GM12878 (cell line): Measurements from ENCODE around the gene SLC27A5. TPM values are rescaled to one million over a fixed set of nuclear protein-coding genes. Genes with fewer than 3 reads are reported as not detected.

Experiments
- ATF7 ChIP-seq: fragments of 450-650 bp; IDR thresholded peaks from 2 replicates; pipeline ENCODE4 v1.6.1; 2016; ENCODE audit warnings: low read depth, mild to moderate bottlenecking
- ETV6 ChIP-seq, 2 experiments: fragments of 450-650 bp in 1 of 2; IDR thresholded peaks in 1 of 2; conservative IDR thresholded peaks in 1 of 2; 2 replicates each; pipeline ENCODE4 v1.6.1; 2014; ENCODE audit warnings: antibody characterized with exemption in 1 of 2, borderline replicate concordance in 1 of 2, low read depth in 1 of 2, mild to moderate bottlenecking in 1 of 2, moderate library complexity in 1 of 2
- EZH2 ChIP-seq: IDR thresholded peaks from 2 replicates; pipeline ENCODE4 v1.6.1; 2012; ENCODE audit warnings: low read depth, mild to moderate bottlenecking, control low read depth, inconsistent platforms, low read length, borderline replicate concordance; ENCODE audit not compliant: control insufficient read depth
- HDAC6 ChIP-seq: fragments of 200-600 bp; sonication (generic); IDR thresholded peaks from one replicate; pipeline ENCODE4 v1.8.0; 2017; ENCODE audit warnings: antibody characterized with exemption; ENCODE audit not compliant: unreplicated experiment
- IKZF2 ChIP-seq, 2 experiments: fragments of 450-650 bp; IDR thresholded peaks; 2 replicates each; pipeline ENCODE4 v1.6.1; 2017; ENCODE audit warnings: mild to moderate bottlenecking in 2 of 2, moderate library complexity in 2 of 2
- MEF2A ChIP-seq: IDR thresholded peaks from 2 replicates; pipeline ENCODE4 v1.6.1; 2011; ENCODE audit warnings: low read depth, mild to moderate bottlenecking, low read length, moderate library complexity; ENCODE audit not compliant: insufficient read depth
- MTA2 ChIP-seq: fragments of 450-650 bp; IDR thresholded peaks from 2 replicates; pipeline ENCODE4 v1.6.1; 2016; ENCODE audit warnings: low read depth, mild to moderate bottlenecking, moderate library complexity
- MYB ChIP-seq: fragments of 150-350 bp; IDR thresholded peaks from 2 replicates; pipeline ENCODE4 v1.6.1; 2014; ENCODE audit warnings: mild to moderate bottlenecking, low read depth, low read length, borderline replicate concordance
- NBN ChIP-seq: fragments of 450-650 bp; IDR thresholded peaks from 2 replicates; pipeline ENCODE4 v1.6.1; 2016
- NR2C1 ChIP-seq: fragments of 450-650 bp; IDR thresholded peaks from 2 replicates; pipeline ENCODE4 v1.6.1; 2017; ENCODE audit warnings: antibody characterized with exemption, mild to moderate bottlenecking, moderate library complexity
- PAX5 ChIP-seq: IDR thresholded peaks from 2 replicates; pipeline ENCODE4 v1.6.1; 2011; ENCODE audit warnings: low read depth, low read length, borderline replicate concordance
- POLR2A ChIP-seq: IDR thresholded peaks from 2 replicates; pipeline ENCODE4 v1.6.1; 2011; ENCODE audit warnings: low read depth, mild to moderate bottlenecking, low read length
- RFX5 ChIP-seq: IDR thresholded peaks from 2 replicates; pipeline ENCODE4 v1.6.1; 2011; ENCODE audit warnings: low read depth, low read length, improper control_type of control experiment
- SIX5 ChIP-seq: IDR thresholded peaks from 2 replicates; pipeline ENCODE4 v1.6.1; 2011; ENCODE audit warnings: mild to moderate bottlenecking, low read depth, low read length, moderate library complexity; ENCODE audit not compliant: severe bottlenecking
- TARDBP ChIP-seq: IDR thresholded peaks from 2 replicates; pipeline ENCODE4 v1.6.1; 2016; ENCODE audit warnings: borderline replicate concordance
- TCF12 ChIP-seq: IDR thresholded peaks from 2 replicates; pipeline ENCODE4 v1.6.1; 2011; ENCODE audit warnings: low read depth, mild to moderate bottlenecking, low read length
- polyA plus RNA-seq, 11 experiments: library from polyadenylated mRNA; depleted of rRNA in 4 of 11; unstranded in 6 of 11; stranded (reverse) in 5 of 11; fragments of >200 nt; fragmentation: Nextera tagmentation in 4 of 11; fragmentation: Illumina TruSeq in 1 of 11; extraction: Ambion mirVana in 4 of 11; extraction: Trizol in 1 of 11; gene quantifications; 1 replicate in 1 of 11; 2 replicates in 10 of 11; pipeline versions ENCODE4 v1.2.1 to v1.2.3, GENCODE V29; 2011 to 2016; ENCODE audit warnings: inconsistent platforms in 2 of 11, missing spikeins in 2 of 11, low read depth in 1 of 11
- total RNA-seq, 4 experiments: library from RNA; depleted of rRNA in 3 of 4; stranded (reverse); fragments of >200 nt in 3 of 4; fragmentation: Illumina TruSeq in 1 of 4; extraction: Trizol in 1 of 4; gene quantifications; 2 replicates each; pipeline versions ENCODE4 v1.2.1 to v1.2.3, GENCODE V29; 2013 to 2021
- TF ChIP-seq, protein P1 (sequence below): fragments of 450-650 bp; IDR thresholded peaks from 2 replicates; pipeline ENCODE4 v1.6.1; 2016; ENCODE audit warnings: mild to moderate bottlenecking, moderate library complexity, borderline replicate concordance
- TF ChIP-seq, protein P2 (sequence below): fragments of 450-650 bp; IDR thresholded peaks from 2 replicates; pipeline ENCODE4 v1.6.1; 2014; ENCODE audit warnings: mild to moderate bottlenecking
- TF ChIP-seq, protein P3 (sequence below): fragments of 450-650 bp; IDR thresholded peaks from 2 replicates; pipeline ENCODE4 v1.6.1; 2017; ENCODE audit warnings: mild to moderate bottlenecking
- TF ChIP-seq, protein P4 (sequence below): fragments of 450-650 bp; IDR thresholded peaks from 2 replicates; pipeline ENCODE4 v1.6.1; 2016; ENCODE audit warnings: mild to moderate bottlenecking

SLC27A5 gene
- total and polyA plus RNA-seq, 10 of the 15 experiments (the other 5 are each of a cell fraction or from before 2014, with no cell fraction given): 21.2 to 127 (median 31.8) TPM

- TF ChIP-seq, protein P1, sequence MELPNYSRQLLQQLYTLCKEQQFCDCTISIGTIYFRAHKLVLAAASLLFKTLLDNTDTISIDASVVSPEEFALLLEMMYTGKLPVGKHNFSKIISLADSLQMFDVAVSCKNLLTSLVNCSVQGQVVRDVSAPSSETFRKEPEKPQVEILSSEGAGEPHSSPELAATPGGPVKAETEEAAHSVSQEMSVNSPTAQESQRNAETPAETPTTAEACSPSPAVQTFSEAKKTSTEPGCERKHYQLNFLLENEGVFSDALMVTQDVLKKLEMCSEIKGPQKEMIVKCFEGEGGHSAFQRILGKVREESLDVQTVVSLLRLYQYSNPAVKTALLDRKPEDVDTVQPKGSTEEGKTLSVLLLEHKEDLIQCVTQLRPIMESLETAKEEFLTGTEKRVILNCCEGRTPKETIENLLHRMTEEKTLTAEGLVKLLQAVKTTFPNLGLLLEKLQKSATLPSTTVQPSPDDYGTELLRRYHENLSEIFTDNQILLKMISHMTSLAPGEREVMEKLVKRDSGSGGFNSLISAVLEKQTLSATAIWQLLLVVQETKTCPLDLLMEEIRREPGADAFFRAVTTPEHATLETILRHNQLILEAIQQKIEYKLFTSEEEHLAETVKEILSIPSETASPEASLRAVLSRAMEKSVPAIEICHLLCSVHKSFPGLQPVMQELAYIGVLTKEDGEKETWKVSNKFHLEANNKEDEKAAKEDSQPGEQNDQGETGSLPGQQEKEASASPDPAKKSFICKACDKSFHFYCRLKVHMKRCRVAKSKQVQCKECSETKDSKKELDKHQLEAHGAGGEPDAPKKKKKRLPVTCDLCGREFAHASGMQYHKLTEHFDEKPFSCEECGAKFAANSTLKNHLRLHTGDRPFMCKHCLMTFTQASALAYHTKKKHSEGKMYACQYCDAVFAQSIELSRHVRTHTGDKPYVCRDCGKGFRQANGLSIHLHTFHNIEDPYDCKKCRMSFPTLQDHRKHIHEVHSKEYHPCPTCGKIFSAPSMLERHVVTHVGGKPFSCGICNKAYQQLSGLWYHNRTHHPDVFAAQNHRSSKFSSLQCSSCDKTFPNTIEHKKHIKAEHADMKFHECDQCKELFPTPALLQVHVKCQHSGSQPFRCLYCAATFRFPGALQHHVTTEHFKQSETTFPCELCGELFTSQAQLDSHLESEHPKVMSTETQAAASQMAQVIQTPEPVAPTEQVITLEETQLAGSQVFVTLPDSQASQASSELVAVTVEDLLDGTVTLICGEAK: peak; percentile 99
- TF ChIP-seq PAX5: peak; percentile 34; the same call in 1 of the 2 replicates
- TF ChIP-seq, protein P2, sequence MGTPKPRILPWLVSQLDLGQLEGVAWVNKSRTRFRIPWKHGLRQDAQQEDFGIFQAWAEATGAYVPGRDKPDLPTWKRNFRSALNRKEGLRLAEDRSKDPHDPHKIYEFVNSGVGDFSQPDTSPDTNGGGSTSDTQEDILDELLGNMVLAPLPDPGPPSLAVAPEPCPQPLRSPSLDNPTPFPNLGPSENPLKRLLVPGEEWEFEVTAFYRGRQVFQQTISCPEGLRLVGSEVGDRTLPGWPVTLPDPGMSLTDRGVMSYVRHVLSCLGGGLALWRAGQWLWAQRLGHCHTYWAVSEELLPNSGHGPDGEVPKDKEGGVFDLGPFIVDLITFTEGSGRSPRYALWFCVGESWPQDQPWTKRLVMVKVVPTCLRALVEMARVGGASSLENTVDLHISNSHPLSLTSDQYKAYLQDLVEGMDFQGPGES: peak; percentile 67
- peak; percentile 74 for TF ChIP-seq ATF7
- no peak for TF ChIP-seq HDAC6
- TF ChIP-seq ETV6 (conservative IDR thresholded peaks at IDR 0.05 in 1 of 2, IDR thresholded peaks at IDR 0.05 in 1 of 2; ENCODE audit: borderline replicate concordance in 1 of 2, low read depth in 1 of 2): peak in 1 of 2 experiments; percentile 75; a peak in 2 of 4 replicates
- TF ChIP-seq MEF2A: peak; percentile 79
- TF ChIP-seq, protein P3, sequence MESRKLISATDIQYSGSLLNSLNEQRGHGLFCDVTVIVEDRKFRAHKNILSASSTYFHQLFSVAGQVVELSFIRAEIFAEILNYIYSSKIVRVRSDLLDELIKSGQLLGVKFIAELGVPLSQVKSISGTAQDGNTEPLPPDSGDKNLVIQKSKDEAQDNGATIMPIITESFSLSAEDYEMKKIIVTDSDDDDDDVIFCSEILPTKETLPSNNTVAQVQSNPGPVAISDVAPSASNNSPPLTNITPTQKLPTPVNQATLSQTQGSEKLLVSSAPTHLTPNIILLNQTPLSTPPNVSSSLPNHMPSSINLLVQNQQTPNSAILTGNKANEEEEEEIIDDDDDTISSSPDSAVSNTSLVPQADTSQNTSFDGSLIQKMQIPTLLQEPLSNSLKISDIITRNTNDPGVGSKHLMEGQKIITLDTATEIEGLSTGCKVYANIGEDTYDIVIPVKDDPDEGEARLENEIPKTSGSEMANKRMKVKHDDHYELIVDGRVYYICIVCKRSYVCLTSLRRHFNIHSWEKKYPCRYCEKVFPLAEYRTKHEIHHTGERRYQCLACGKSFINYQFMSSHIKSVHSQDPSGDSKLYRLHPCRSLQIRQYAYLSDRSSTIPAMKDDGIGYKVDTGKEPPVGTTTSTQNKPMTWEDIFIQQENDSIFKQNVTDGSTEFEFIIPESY: peak; percentile 8; the same call in 1 of the 2 replicates
- TF ChIP-seq MYB: no peak
- TF ChIP-seq, protein P4, sequence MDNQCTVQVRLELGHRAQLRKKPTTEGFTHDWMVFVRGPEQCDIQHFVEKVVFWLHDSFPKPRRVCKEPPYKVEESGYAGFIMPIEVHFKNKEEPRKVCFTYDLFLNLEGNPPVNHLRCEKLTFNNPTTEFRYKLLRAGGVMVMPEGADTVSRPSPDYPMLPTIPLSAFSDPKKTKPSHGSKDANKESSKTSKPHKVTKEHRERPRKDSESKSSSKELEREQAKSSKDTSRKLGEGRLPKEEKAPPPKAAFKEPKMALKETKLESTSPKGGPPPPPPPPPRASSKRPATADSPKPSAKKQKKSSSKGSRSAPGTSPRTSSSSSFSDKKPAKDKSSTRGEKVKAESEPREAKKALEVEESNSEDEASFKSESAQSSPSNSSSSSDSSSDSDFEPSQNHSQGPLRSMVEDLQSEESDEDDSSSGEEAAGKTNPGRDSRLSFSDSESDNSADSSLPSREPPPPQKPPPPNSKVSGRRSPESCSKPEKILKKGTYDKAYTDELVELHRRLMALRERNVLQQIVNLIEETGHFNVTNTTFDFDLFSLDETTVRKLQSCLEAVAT: peak; percentile 84
- TF ChIP-seq TARDBP: peak; percentile 90; the same call in 1 of the 2 replicates
- TF ChIP-seq TCF12: peak; percentile 48
- no peak for TF ChIP-seq RFX5
- TF ChIP-seq IKZF2 (IDR thresholded peaks at IDR 0.05): peak; percentile 56 to 80
- peak; percentile 81 for TF ChIP-seq SIX5
- TF ChIP-seq NR2C1: peak; percentile 88
- peak; percentile 96 for TF ChIP-seq NBN
- TF ChIP-seq MTA2: peak; percentile 52; the same call in 1 of the 2 replicates
- no peak for TF ChIP-seq EZH2
- peak; percentile 89 for TF ChIP-seq POLR2A
Observed at GRCh38 chr19:58519355-58520256, 7.8 kb upstream of the SLC27A5 start, which contains the start of gene ZBTB45 (continued).
